ENCODE measurements around the gene MANF.
A peak's percentile ranks its signal among the peaks of the same experiment; 100 is the strongest.
"Not testable (repeated sequence)": the region's sequence is repeated elsewhere in the genome, so short reads cannot be mapped to it uniquely, and the experiment has no call there.

MANF gene

GRCh38 chr3:51371943-51372557, 13.0 kb upstream of the MANF start:
- DNase-seq (ENCODE audit: low read depth in 1 of 2, low spot score in 1 of 2): no peak

GRCh38 chr3:51373658-51374421, 11.3 kb upstream of the MANF start:
- no peak for DNase-seq (ENCODE audit: low read depth in 1 of 2, low spot score in 1 of 2)

GRCh38 chr3:51374456-51374855, 10.6 kb upstream of the MANF start:
- no peak for DNase-seq (ENCODE audit: low read depth in 1 of 2, low spot score in 1 of 2)

- DNase-seq (ENCODE audit: low read depth in 1 of 2, low spot score in 1 of 2): no peak
Measured at GRCh38 chr3:51375136-51375535, 10.0 kb upstream of the MANF start.

- no peak for DNase-seq (ENCODE audit: low read depth in 1 of 2, low spot score in 1 of 2)
Measured at GRCh38 chr3:51375571-51375970, 9.5 kb upstream of the MANF start.

- no peak for DNase-seq (ENCODE audit: low read depth in 1 of 2, low spot score in 1 of 2)
Measured at GRCh38 chr3:51378065-51378464, 7.0 kb upstream of the MANF start.

- DNase-seq (ENCODE audit: low read depth in 1 of 2, low spot score in 1 of 2): no peak
Measured at GRCh38 chr3:51378726-51379125, 6.4 kb upstream of the MANF start.

- DNase-seq (ENCODE audit: low read depth in 1 of 2, low spot score in 1 of 2): no peak
Measured at GRCh38 chr3:51379301-51379700, 5.8 kb upstream of the MANF start.

GRCh38 chr3:51379746-51380455, 5.2 kb upstream of the MANF start:
- no peak for DNase-seq (ENCODE audit: low read depth in 1 of 2, low spot score in 1 of 2)

- no peak for DNase-seq (ENCODE audit: low read depth in 1 of 2, low spot score in 1 of 2)
Measured at GRCh38 chr3:51380601-51381332, 4.3 kb upstream of the MANF start.

GRCh38 chr3:51381333-51381705, 3.8 kb upstream of the MANF start:
- DNase-seq (ENCODE audit: low read depth in 1 of 2, low spot score in 1 of 2): no peak

GRCh38 chr3:51382076-51382745, 2.9 kb upstream of the MANF start:
- no peak for DNase-seq (ENCODE audit: low read depth in 1 of 2, low spot score in 1 of 2)

GRCh38 chr3:51382947-51383578, 2.0 kb upstream of the MANF start:
- no peak for DNase-seq (ENCODE audit: low read depth in 1 of 2, low spot score in 1 of 2)

GRCh38 chr3:51384055-51384725, 901 bp upstream of the MANF start:
- peak in 1 of 2 donors; percentile 19 for DNase-seq (ENCODE audit: low read depth in 1 of 2, low spot score in 1 of 2)

GRCh38 chr3:51385621-51386091, 565 bp downstream of the MANF start:
- DNase-seq (ENCODE audit: low read depth in 1 of 2, low spot score in 1 of 2): no peak

- DNase-seq (ENCODE audit: low read depth in 1 of 2, low spot score in 1 of 2): no peak
Measured at GRCh38 chr3:51386159-51386851, 1.2 kb downstream of the MANF start.

- DNase-seq (ENCODE audit: low read depth in 1 of 2, low spot score in 1 of 2): no peak
Measured at GRCh38 chr3:51386852-51387229, 1.8 kb downstream of the MANF start.

GRCh38 chr3:51387281-51387680, 2.2 kb downstream of the MANF start:
- not testable (repeated sequence) for DNase-seq (ENCODE audit: low read depth in 1 of 2, low spot score in 1 of 2)

- DNase-seq (ENCODE audit: low read depth in 1 of 2, low spot score in 1 of 2): no peak
Measured at GRCh38 chr3:51388286-51389029, 3.4 kb downstream of the MANF start.

Measured in stimulated activated CD4-positive, alpha-beta T cell treated with anti-CD3 and anti-CD28 coated beads, Interleukin-15, amount 100 ng/mL, for 1 hour (primary cell).